Adrenal gland (tissue), 5 donors: Measurements from ENCODE around the gene CRHBP.
"Not testable (repeated sequence)": the region's sequence is repeated elsewhere in the genome, so short reads cannot be mapped to it uniquely, and the experiment has no call there.

Experiments used
- CTCF ChIP-seq, 6 experiments: fragments of 450-650 bp in 4 of 6; fragments of 200-600 bp in 2 of 6; sonication (generic) in 1 of 6; IDR thresholded peaks; 1 replicate in 5 of 6; 2 replicates in 1 of 6; pipeline versions ENCODE4 v1.5.1 to v1.8.0; 2016 to 2021; ENCODE audit warnings: antibody characterized with exemption in 6 of 6, mild to moderate bottlenecking in 2 of 6, moderate library complexity in 1 of 6
- POLR2A ChIP-seq, 2 donors: fragments of 450-650 bp; IDR thresholded peaks; one replicate each; pipeline ENCODE4 v1.6.1; 2017; ENCODE audit warnings: antibody characterized with exemption in 2 of 2, mild to moderate bottlenecking in 2 of 2, moderate library complexity in 1 of 2
- donor health status: DM: no; HTN: no; CAD: no.

GRCh38 chr5:76914671-76915070 lies 38.2 kb upstream of the CRHBP start:
- TF ChIP-seq CTCF, POLR2A (IDR thresholded peaks at IDR 0.05): not testable (repeated sequence)
